ENCODE measurements around the gene PHACTR1.

Gene PHACTR1

DNA sequence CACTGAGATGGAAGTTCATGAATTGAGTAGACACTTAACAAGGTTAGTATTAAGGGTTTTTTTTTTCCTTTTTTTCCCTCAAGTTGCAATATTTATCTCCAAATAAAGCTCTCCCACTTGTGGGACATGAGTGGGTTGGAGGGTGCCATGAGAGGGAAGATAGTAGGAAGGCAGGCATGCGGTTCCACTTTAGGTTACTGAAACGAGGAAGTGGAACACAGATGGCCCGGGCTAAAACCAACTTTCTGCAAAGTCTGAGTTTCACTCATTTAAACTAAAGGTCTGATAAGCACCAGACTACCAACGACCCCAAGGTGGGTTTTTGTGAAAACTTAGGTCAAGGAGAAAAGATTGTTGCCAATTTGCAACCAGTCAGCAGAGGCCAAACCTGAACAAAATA is 569.6 kb downstream of the PHACTR1 start:
- TF ChIP-seq, protein P1, sequence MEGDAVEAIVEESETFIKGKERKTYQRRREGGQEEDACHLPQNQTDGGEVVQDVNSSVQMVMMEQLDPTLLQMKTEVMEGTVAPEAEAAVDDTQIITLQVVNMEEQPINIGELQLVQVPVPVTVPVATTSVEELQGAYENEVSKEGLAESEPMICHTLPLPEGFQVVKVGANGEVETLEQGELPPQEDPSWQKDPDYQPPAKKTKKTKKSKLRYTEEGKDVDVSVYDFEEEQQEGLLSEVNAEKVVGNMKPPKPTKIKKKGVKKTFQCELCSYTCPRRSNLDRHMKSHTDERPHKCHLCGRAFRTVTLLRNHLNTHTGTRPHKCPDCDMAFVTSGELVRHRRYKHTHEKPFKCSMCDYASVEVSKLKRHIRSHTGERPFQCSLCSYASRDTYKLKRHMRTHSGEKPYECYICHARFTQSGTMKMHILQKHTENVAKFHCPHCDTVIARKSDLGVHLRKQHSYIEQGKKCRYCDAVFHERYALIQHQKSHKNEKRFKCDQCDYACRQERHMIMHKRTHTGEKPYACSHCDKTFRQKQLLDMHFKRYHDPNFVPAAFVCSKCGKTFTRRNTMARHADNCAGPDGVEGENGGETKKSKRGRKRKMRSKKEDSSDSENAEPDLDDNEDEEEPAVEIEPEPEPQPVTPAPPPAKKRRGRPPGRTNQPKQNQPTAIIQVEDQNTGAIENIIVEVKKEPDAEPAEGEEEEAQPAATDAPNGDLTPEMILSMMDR (IDR thresholded peaks at IDR 0.05; ENCODE audit: insufficient read depth, low read length, missing control alignments) = no peak
- no peak for DNase-seq (ENCODE audit: low read depth, low spot score)
- ChIA-PET CTCF (no interaction called here), POLR2A (no interaction called here)
- H3K4me3 ChIP-seq (ENCODE audit: low read depth, low read length) = no peak overlapping the region

DNA sequence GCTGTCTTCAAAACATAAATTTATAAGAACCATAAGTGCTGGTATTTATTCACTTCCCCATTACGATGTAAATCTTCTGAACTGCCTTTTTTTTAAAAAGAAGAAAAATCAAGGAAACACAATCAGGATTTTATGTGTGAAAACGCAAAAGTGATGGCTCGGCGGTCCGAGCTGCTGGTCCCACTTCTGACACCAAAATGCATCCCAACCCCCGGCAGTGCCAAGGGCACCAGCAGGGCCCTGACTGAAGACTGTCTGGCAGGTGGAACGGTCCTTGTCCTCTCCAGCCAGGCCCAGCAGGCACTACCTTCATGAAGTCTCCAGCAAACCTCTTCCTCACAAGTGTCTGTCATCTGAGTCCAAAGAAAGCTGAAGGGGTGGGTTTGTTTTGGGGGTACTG is 570.5 kb downstream of the PHACTR1 start:
- DNase-seq (ENCODE audit: low read depth, low spot score) = no peak
- CTCF ChIA-PET = interaction anchor here (1.5 kb wide), 1 partner anchor 12 kb away, joined by 3 read pairs; no protein-coding TSS in a partner anchor
- POLR2A ChIA-PET = no interaction called here

DNA sequence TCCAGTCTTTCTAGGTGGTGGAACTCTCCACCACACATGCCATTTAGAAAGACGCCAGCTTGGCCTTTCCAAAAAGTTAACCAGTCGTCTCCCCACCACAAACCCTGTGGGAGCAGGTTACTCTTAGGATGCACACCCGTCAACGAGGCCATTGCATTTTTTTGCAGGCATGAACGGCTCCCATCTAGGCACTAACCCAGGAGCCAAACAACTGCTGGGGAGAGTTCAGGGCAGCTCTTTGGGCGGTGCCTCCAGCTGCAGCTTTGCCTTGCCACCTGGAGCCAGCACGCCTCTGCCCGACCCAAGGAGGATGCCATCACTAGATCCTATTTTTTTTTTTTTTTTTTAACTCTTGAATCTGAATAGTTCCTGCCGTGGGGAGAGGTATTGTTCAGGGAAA is 571.9 kb downstream of the PHACTR1 start:
- H3K4me3 ChIP-seq (ENCODE audit: low read depth, low read length) = no peak overlapping the region
- CTCF ChIA-PET = no interaction called here
- TF ChIP-seq, protein P1 (IDR thresholded peaks at IDR 0.05; ENCODE audit: insufficient read depth, low read length, missing control alignments) = no peak
- DNase-seq (ENCODE audit: low read depth, low spot score) = no peak
- POLR2A ChIA-PET = no interaction called here

More for the DNA sequence above, 570.5 kb downstream of the PHACTR1 start:
- no peak overlapping the region for H3K4me3 ChIP-seq (ENCODE audit: low read depth, low read length)
- TF ChIP-seq, protein P1 (IDR thresholded peaks at IDR 0.05; ENCODE audit: insufficient read depth, low read length, missing control alignments) = no peak

GRCh38 chr6:13288969-13289391 is 572.4 kb downstream of the PHACTR1 start:
- ChIA-PET CTCF (no interaction called here), POLR2A (no interaction called here)
- H3K4me3 ChIP-seq (ENCODE audit: low read depth, low read length) = no peak overlapping the region
- DNase-seq (ENCODE audit: low read depth, low spot score) = no peak
- TF ChIP-seq, protein P1 (IDR thresholded peaks at IDR 0.05; ENCODE audit: insufficient read depth, low read length, missing control alignments) = no peak

DNA sequence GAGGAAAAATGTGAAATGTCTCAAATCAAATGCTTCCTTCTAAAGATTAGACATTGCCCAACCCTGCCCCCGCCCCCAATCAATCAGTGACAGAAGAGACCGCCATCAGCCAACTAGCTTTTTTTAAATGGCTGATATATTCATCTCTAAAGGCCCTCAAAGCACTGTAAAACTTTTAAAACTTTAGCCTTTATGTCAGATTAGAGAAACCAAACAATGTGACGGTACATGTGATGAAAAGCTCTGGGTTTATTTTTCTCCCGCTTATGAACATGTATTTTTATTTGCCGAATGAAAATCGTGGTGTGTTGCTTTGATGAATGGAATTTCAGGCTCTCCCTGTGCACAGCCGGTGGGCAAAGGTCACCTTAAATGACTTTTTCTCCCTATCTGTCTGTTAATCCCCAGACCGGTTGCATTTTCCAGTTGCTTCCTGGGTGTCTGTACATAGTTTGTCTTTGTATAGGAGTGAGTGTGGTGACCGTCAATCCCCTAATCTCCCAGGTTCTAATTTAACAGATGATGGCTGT is 573.3 kb downstream of the PHACTR1 start:
- TF ChIP-seq, protein P1 (IDR thresholded peaks at IDR 0.05; ENCODE audit: insufficient read depth, low read length, missing control alignments) = no peak
- no peak for DNase-seq (ENCODE audit: low read depth, low spot score)
- H3K4me3 ChIP-seq (ENCODE audit: low read depth, low read length) = no peak overlapping the region
- ChIA-PET CTCF (interaction anchor here (1.0 kb wide), 1 partner anchor 16 kb away, joined by 3 read pairs; no protein-coding TSS in a partner anchor), POLR2A (no interaction called here)

DNA sequence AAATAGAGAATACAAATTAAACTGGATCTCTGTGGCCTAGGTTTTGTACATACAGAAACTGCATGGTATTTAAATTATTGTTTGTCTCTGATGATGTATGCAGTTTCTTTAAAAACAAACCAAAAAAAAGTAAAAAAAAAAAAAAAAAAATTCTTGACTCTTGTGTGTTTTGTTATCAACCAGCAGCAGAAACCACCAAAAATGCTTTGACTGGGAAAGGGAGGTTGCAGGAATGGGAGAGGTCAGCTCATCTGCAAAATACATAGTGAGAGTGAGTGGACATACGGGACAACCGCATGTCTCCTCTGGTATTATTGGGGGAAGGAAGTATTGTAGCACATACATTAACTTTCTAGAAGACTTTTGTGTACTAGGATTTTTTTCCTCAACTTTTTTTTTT is 573.8 kb downstream of the PHACTR1 start:
- TF ChIP-seq, protein P1 (IDR thresholded peaks at IDR 0.05; ENCODE audit: insufficient read depth, low read length, missing control alignments) = no peak
- H3K4me3 ChIP-seq (ENCODE audit: low read depth, low read length) = no peak overlapping the region
- CTCF ChIA-PET = interaction anchor here (1.0 kb wide), 1 partner anchor 16 kb away, joined by 3 read pairs; no protein-coding TSS in a partner anchor
- POLR2A ChIA-PET = no interaction called here
- DNase-seq (ENCODE audit: low read depth, low spot score) = no peak
